K562 (cell line): ENCODE measurements around the gene TAS2R4. TPM values are rescaled to one million over a fixed set of nuclear protein-coding genes. Genes with fewer than 3 reads are reported as not detected.

Source experiments
- CBX2 ChIP-seq: fragments of 200-600 bp; sonication (generic); IDR thresholded peaks from one replicate; pipeline ENCODE4 v1.6.1; 2012; ENCODE audit warnings: mild to moderate bottlenecking, low read length, inconsistent platforms; ENCODE audit not compliant: insufficient read depth, poor library complexity, severe bottlenecking
- CCAR2 ChIP-seq: fragments of 200-400 bp; formaldehyde crosslinking; IDR thresholded peaks from 2 replicates; pipeline ENCODE4 v1.6.1; 2017; ENCODE audit warnings: mild to moderate bottlenecking, low read depth, low read length
- DPF2 ChIP-seq: fragments of 450-650 bp; IDR thresholded peaks from 2 replicates; pipeline ENCODE4 v1.6.1; 2016
- NR2F6 ChIP-seq: fragments of 450-650 bp; formaldehyde crosslinking; IDR thresholded peaks from 2 replicates; pipeline ENCODE4 v1.4.0; 2020; ENCODE audit warnings: mild to moderate bottlenecking
- NR3C1 ChIP-seq: sonication (generic); formaldehyde crosslinking; IDR thresholded peaks from 2 replicates; pipeline ENCODE4 v1.8.1; 2022; ENCODE audit warnings: missing genetic modification reagents
- PTRF ChIP-seq: fragments of 450-650 bp; IDR thresholded peaks from 2 replicates; pipeline ENCODE4 v1.6.1; 2016; ENCODE audit warnings: mild to moderate bottlenecking, missing genetic modification characterization, missing compliant biosample characterization
- YBX1 ChIP-seq: fragments of 450-650 bp; IDR thresholded peaks from 2 replicates; pipeline ENCODE4 v1.7.1; 2016; ENCODE audit warnings: mild to moderate bottlenecking
- ZNF224 ChIP-seq: sonication (generic); formaldehyde crosslinking; IDR thresholded peaks from 2 replicates; pipeline ENCODE4 v1.8.0; 2022; ENCODE audit warnings: mild to moderate bottlenecking, missing genetic modification reagents
- ZNF316 ChIP-seq: fragments of 450-650 bp; IDR thresholded peaks from 2 replicates; pipeline ENCODE4 v1.6.1; 2016
- ZNF384 ChIP-seq: IDR thresholded peaks from 2 replicates; pipeline ENCODE4 v1.6.1; 2012; ENCODE audit warnings: low read depth, low read length, improper control_type of control experiment
- polyA plus RNA-seq, 8 experiments: library from polyadenylated mRNA; depleted of rRNA in 4 of 8; stranded (reverse) in 5 of 8; unstranded in 3 of 8; fragments of >200 nt; fragmentation: Nextera tagmentation in 2 of 8; fragmentation: Illumina TruSeq in 1 of 8; extraction: Ambion mirVana in 2 of 8; extraction: Trizol in 1 of 8; gene quantifications; 2 replicates each; pipeline versions ENCODE4 v1.2.1 to v1.2.3, GENCODE V29; 2011 to 2014; ENCODE audit warnings: inconsistent platforms in 1 of 8, missing spikeins in 1 of 8
- total RNA-seq, 7 experiments: library from RNA; depleted of rRNA in 6 of 7; stranded (reverse); fragments of >200 nt in 6 of 7; fragmentation: Illumina TruSeq in 2 of 7; extraction: Trizol in 2 of 7; gene quantifications; 2 replicates each; pipeline versions ENCODE4 v1.2.1 to v1.2.3, GENCODE V29; 2011 to 2021; ENCODE audit warnings: low replicate concordance in 1 of 7
- TF ChIP-seq, protein P1 (sequence below), 3 experiments: IDR thresholded peaks in 2 of 3; conservative IDR thresholded peaks in 1 of 3; 2 replicates each; pipeline ENCODE4 v1.5.1; 2011 to 2012; ENCODE audit warnings: low read length in 3 of 3, mild to moderate bottlenecking in 3 of 3, control low read depth in 2 of 3, improper control_type of control experiment in 1 of 3, inconsistent platforms in 1 of 3, low read depth in 1 of 3, mixed read lengths in 1 of 3, moderate library complexity in 1 of 3; ENCODE audit not compliant: insufficient read depth in 2 of 3
- TF ChIP-seq, protein P2 (sequence below): fragments of 450-650 bp; formaldehyde crosslinking; IDR thresholded peaks from 2 replicates; pipeline ENCODE4 v1.4.0; 2020; ENCODE audit warnings: mild to moderate bottlenecking, moderate library complexity
- TF ChIP-seq, protein P3 (sequence below), 2 experiments: fragments of 450-650 bp; formaldehyde crosslinking in 1 of 2; IDR thresholded peaks; 2 replicates each; pipeline versions ENCODE4 v1.4.0 to v1.6.1; 2014 to 2020; ENCODE audit warnings: mild to moderate bottlenecking in 2 of 2, borderline replicate concordance in 1 of 2, low read depth in 1 of 2
- TF ChIP-seq, protein P4 (sequence below): sonication (generic); formaldehyde crosslinking; IDR thresholded peaks from 2 replicates; pipeline ENCODE4 v1.8.0; 2022; ENCODE audit warnings: mild to moderate bottlenecking, missing genetic modification reagents, borderline replicate concordance

TAS2R4 gene
- total and polyA plus RNA-seq, 9 of the 15 experiments (the other 6 are each of a cell fraction or from before 2014, with no cell fraction given), result 0.04 to 2.1 (median 0.68) TPM

DNA sequence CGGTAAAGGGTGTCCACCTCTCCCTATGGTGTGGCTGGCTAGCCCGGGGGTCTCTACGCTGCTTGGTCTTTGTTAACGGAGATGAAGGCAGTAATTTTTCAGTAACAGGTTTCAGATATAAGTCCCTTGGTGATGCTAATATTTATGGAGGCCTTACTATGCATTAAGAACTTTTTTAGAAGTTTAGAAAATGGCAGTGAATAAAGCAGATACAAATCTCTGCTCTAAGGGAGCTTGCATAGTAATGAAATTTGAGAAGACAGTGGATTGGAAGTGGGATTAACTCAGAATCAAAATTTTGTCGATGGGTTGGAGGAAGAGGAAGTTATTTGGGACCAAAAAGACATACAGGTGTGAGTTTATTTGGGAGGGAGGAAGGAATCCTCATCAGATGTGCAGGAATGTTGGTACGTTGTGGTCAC, 37.9 kb upstream of the TAS2R4 start (continued):
- TF ChIP-seq, protein P1, sequence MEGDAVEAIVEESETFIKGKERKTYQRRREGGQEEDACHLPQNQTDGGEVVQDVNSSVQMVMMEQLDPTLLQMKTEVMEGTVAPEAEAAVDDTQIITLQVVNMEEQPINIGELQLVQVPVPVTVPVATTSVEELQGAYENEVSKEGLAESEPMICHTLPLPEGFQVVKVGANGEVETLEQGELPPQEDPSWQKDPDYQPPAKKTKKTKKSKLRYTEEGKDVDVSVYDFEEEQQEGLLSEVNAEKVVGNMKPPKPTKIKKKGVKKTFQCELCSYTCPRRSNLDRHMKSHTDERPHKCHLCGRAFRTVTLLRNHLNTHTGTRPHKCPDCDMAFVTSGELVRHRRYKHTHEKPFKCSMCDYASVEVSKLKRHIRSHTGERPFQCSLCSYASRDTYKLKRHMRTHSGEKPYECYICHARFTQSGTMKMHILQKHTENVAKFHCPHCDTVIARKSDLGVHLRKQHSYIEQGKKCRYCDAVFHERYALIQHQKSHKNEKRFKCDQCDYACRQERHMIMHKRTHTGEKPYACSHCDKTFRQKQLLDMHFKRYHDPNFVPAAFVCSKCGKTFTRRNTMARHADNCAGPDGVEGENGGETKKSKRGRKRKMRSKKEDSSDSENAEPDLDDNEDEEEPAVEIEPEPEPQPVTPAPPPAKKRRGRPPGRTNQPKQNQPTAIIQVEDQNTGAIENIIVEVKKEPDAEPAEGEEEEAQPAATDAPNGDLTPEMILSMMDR (IDR thresholded peaks at IDR 0.05 in 2 of 3, conservative IDR thresholded peaks at IDR 0.05 in 1 of 3; ENCODE audit: insufficient read depth in 2 of 3, low read depth in 1 of 3, low read length in 3 of 3), result peak in 2 of 3 experiments; percentile 15 to 30; a peak in 2 of 6 replicates
- TF ChIP-seq, protein P2, sequence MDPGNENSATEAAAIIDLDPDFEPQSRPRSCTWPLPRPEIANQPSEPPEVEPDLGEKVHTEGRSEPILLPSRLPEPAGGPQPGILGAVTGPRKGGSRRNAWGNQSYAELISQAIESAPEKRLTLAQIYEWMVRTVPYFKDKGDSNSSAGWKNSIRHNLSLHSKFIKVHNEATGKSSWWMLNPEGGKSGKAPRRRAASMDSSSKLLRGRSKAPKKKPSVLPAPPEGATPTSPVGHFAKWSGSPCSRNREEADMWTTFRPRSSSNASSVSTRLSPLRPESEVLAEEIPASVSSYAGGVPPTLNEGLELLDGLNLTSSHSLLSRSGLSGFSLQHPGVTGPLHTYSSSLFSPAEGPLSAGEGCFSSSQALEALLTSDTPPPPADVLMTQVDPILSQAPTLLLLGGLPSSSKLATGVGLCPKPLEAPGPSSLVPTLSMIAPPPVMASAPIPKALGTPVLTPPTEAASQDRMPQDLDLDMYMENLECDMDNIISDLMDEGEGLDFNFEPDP (CRISPR knock-in tag), result no peak
- no peak for TF ChIP-seq ZNF316
- TF ChIP-seq ZNF384, result 0 out of 2 replicates have a peak, but pooled peaks have one; percentile 9
- TF ChIP-seq, protein P3, sequence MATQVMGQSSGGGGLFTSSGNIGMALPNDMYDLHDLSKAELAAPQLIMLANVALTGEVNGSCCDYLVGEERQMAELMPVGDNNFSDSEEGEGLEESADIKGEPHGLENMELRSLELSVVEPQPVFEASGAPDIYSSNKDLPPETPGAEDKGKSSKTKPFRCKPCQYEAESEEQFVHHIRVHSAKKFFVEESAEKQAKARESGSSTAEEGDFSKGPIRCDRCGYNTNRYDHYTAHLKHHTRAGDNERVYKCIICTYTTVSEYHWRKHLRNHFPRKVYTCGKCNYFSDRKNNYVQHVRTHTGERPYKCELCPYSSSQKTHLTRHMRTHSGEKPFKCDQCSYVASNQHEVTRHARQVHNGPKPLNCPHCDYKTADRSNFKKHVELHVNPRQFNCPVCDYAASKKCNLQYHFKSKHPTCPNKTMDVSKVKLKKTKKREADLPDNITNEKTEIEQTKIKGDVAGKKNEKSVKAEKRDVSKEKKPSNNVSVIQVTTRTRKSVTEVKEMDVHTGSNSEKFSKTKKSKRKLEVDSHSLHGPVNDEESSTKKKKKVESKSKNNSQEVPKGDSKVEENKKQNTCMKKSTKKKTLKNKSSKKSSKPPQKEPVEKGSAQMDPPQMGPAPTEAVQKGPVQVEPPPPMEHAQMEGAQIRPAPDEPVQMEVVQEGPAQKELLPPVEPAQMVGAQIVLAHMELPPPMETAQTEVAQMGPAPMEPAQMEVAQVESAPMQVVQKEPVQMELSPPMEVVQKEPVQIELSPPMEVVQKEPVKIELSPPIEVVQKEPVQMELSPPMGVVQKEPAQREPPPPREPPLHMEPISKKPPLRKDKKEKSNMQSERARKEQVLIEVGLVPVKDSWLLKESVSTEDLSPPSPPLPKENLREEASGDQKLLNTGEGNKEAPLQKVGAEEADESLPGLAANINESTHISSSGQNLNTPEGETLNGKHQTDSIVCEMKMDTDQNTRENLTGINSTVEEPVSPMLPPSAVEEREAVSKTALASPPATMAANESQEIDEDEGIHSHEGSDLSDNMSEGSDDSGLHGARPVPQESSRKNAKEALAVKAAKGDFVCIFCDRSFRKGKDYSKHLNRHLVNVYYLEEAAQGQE (IDR thresholded peaks at IDR 0.05; ENCODE audit: borderline replicate concordance), result no peak
- TF ChIP-seq, protein P3 (CRISPR knock-in tag; IDR thresholded peaks at IDR 0.05; ENCODE audit: low read depth), result no peak
- TF ChIP-seq YBX1, result no peak
- TF ChIP-seq ZNF224 (CRISPR knock-in tag), result no peak
- no peak for TF ChIP-seq NR3C1 (CRISPR knock-in tag)
- TF ChIP-seq CCAR2, result no peak
- TF ChIP-seq, protein P4, sequence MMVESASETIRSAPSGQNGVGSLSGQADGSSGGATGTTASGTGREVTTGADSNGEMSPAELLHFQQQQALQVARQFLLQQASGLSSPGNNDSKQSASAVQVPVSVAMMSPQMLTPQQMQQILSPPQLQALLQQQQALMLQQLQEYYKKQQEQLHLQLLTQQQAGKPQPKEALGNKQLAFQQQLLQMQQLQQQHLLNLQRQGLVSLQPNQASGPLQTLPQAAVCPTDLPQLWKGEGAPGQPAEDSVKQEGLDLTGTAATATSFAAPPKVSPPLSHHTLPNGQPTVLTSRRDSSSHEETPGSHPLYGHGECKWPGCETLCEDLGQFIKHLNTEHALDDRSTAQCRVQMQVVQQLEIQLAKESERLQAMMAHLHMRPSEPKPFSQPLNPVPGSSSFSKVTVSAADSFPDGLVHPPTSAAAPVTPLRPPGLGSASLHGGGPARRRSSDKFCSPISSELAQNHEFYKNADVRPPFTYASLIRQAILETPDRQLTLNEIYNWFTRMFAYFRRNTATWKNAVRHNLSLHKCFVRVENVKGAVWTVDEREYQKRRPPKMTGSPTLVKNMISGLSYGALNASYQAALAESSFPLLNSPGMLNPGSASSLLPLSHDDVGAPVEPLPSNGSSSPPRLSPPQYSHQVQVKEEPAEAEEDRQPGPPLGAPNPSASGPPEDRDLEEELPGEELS (CRISPR knock-in tag), result no peak
- no peak for TF ChIP-seq NR2F6 (CRISPR knock-in tag)
- TF ChIP-seq PTRF (tag), result no peak
- no peak for TF ChIP-seq DPF2
- no peak for TF ChIP-seq CBX2
